DND-41 (cell line): ENCODE measurements around the gene SLC40A1.

Experiments used
- EZH2 ChIP-seq: IDR thresholded peaks from 3 replicates; pipeline ENCODE4 v1.6.1; 2012; ENCODE audit warnings: borderline replicate concordance, low read depth, mild to moderate bottlenecking, moderate library complexity, low read length, inconsistent platforms; ENCODE audit not compliant: severe bottlenecking
- TF ChIP-seq, protein P1 (sequence below): IDR thresholded peaks from 2 replicates; pipeline ENCODE4 v1.5.1; 2012; ENCODE audit warnings: borderline replicate concordance, low read length, moderate library complexity, mild to moderate bottlenecking; ENCODE audit not compliant: poor library complexity, severe bottlenecking; ENCODE audit errors: extremely low read depth

GRCh38 chr2:189582809-189583192 is 2.2 kb upstream of the SLC40A1 start:
- TF ChIP-seq, protein P1, sequence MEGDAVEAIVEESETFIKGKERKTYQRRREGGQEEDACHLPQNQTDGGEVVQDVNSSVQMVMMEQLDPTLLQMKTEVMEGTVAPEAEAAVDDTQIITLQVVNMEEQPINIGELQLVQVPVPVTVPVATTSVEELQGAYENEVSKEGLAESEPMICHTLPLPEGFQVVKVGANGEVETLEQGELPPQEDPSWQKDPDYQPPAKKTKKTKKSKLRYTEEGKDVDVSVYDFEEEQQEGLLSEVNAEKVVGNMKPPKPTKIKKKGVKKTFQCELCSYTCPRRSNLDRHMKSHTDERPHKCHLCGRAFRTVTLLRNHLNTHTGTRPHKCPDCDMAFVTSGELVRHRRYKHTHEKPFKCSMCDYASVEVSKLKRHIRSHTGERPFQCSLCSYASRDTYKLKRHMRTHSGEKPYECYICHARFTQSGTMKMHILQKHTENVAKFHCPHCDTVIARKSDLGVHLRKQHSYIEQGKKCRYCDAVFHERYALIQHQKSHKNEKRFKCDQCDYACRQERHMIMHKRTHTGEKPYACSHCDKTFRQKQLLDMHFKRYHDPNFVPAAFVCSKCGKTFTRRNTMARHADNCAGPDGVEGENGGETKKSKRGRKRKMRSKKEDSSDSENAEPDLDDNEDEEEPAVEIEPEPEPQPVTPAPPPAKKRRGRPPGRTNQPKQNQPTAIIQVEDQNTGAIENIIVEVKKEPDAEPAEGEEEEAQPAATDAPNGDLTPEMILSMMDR: no peak
- no peak for TF ChIP-seq EZH2
